M059J (cell line): Measurements from ENCODE around the gene NFIX. TPM values are rescaled to one million over a fixed set of nuclear protein-coding genes. Genes with fewer than 3 reads are reported as not detected.

Experiments used
- DNase-seq: peaks from one replicate; pipeline ENCODE4 v3.0.0-alpha.2; 2012; ENCODE audit warnings: low read depth
- total RNA-seq: library from RNA; depleted of rRNA; stranded (reverse); fragments of >200 nt; shearing (Covaris generic); gene quantifications from 2 replicates; pipeline ENCODE4 v1.2.3, GENCODE V29; 2014

Gene NFIX
- total RNA-seq, 1 experiment from 2014 or later, result 52.0 TPM

DNA sequence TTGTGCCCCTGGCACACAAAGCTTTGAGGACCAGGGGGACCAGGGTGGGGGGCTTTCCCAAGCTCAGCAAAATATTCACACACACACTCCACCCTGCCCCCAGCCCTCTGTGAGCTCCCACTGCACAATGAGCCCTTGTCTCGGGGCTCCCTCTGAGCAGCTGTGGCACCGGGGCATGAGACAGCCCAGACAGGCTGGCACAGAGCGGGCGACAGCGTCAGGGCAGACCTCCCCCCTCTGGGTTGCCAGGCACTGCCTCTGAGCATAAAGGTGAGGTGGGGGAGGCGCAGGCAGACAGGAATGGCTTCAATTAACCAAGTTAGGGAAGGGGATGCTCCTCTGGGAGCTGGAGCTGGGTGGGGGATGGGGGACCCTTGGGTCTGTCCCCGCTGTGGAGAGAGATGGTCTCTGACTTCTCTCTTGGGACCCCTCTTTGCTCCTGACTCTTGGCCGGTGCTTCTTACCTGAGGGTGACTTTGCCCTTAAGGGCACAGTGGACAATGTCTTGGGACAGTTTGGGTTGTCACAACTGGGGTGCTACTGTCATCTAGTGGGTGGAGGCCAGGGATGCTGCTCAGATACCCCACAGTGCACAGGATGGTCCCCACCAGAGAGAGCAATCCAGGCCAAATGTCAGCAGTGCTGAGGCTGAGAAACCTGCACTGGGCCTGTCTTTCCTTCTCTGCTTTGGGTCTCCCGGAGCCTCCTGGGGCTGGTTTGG lies 77.1 kb downstream of the NFIX start:
- DNase-seq, result no peak

DNA sequence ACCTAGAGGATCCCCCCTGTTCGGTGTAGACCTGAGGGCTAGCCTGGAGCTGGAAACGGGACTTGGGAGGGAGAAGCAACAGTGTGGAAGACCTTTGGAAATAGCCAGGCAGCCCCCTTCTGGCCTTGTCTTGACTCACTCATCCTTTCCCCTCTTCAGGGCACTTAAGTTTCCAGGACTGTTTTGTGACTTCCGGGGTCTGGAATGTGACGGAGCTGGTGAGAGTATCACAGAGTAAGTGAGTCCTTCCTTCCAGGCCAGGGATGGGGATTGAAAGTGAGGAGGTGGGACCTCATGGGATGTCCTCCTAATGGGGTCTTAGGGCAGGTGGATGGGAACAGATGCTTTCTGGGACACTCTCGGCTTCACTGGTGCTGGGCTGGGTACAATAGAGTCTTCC lies 78.0 kb downstream of the NFIX start:
- no peak for DNase-seq

DNA sequence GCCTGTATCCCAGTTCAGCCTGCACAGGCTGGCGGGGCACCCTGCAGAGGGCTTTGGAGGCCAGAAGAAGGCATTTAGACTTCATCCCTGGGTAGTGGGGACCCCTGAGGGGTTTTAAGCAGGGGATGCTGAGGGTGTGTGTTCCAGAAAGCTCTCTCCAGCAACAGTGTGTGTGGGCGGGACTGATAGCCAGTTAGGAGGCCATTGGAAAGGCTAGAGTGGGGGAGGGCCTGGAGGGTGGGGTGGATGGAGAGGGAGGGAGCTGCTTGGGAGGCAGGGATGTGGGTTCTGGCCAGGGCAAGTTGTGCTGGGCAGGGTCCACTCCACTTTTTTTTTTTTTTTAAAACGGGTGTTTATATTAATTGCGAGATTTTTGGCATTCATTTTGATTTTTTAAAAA lies 79.1 kb downstream of the NFIX start:
- DNase-seq, result no peak

DNA sequence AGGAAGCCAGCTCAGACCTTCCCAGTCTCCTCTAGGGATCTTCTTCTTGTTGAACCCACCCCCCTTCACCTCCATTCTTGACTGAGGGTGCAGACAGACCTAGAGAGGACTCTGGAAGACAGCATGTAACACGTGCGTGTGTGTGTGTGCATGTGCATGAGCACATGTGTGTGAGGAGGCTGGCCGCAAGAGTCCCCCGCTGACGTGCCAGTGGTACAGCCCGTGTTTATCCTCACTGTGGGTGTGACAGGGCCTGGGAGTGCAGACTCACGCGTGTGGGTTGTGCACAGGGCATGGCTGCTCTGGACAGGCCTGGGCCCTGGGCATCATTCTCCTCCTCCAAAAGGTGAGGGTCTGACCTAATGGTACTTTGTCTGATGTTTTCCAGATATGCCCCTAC lies 81.0 kb downstream of the NFIX start:
- no peak for DNase-seq

DNA sequence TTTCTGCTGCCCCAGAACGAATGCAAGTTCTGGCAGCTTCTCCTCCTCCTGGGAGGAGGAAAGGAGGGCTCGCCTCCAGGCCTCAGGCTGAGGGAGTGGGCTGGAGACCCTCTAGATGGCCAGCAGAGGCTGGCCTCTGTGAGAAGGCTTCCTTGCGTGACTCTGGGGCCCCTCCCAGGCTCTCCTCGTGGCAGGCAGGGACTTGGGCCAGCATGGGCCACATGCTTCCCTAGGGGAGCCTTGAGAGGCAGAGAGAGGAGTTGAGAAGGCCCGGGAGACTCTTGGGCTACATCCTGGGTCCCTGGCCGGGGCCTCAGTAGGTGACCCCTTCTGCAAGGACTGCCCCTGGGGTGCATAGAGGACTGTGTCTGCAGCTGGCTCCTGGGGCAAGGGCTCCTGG lies 81.5 kb downstream of the NFIX start:
- no peak for DNase-seq

DNA sequence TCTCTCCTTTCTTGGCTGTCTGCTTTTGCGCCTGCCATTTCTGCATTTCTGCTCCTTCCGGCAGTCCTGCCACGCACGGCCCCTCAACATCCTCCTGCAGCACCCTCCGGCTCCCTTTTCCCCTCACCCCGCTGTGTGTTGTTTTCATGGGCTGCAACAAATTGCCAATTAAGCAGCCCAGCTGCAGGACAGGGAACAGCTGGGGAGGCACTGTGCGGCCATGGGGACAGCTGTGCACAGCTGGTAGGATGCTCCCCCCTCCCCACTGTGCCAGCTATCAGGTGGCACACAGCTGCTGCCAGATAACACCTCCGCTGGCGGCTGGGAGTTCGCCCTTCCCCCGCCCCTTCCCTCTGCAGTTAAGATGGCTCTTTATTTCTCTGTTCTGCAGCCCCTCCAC lies 82.0 kb downstream of the NFIX start:
- no peak for DNase-seq

DNA sequence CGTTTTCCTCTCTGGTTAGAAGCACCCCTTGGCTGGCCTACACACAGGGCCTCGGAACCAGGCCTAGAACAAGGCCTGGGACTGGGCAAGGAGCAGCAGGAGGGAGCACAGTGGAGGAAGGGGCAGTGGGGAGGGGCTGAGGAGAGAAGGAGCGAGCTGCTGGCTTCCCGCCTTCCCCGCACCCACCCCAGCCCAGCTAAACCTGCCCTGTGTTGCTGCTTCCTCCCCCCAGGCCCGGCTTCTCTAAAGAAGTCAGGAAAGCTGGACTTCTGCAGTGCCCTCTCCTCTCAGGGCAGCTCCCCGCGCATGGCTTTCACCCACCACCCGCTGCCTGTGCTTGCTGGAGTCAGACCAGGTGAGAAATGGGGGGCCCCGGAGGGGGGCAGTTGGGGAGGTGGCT lies 83.1 kb downstream of the NFIX start:
- no peak for DNase-seq

DNA sequence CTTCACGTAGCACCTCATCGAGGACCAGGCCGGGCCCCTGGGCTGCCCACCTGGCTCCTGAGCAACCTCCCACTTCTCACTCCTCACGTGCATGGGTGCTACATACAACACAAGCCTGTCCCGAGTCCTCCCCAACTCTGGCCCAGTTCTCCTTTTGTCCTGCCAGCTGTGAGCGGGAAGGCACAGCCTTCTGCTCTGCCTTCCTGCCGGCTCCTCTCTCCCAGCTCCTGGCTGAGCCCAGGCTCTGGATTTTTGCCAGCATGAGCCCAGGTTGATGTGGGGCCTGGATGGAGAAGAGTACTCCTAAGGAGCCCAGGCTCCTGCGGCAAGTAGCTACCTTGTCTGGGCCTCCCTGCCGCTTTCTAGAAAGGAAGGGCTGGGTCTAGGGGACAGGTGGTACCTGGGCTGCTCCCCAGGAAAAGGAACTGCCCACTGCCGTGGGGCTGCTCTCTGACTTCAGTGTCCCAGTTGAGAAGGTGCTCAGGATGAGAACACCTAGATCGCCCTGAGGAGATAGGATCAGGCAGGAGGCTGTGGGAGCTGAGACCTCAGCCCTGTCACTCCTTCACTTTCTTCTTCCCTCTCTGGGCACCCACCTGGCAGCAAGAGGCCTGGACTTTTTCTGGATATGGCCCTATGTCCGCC lies 83.7 kb downstream of the NFIX start:
- peak; percentile 16 for DNase-seq

DNA sequence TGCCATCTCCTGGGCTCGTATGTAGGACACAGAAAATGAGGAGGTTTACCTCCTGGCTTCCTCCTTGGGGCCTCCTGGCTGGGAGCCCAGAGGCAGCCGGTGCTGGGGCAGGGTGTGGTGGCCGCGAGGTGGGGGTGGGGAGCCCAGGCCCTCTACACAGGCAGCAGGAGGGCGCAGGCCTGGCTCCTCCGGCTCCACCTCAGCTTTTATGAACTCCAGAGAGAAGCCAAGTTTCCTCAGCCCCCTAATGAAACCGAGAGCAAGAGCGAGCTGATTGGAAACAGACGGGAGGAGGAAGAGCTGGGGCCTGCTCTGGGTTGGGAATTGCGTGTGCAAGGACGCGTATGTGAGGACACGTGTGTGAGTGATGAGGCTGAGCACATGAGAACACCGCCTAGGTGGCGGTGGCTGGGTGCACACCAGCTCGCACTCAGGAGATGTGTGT lies 84.3 kb downstream of the NFIX start:
- peak; percentile 24 for DNase-seq

DNA sequence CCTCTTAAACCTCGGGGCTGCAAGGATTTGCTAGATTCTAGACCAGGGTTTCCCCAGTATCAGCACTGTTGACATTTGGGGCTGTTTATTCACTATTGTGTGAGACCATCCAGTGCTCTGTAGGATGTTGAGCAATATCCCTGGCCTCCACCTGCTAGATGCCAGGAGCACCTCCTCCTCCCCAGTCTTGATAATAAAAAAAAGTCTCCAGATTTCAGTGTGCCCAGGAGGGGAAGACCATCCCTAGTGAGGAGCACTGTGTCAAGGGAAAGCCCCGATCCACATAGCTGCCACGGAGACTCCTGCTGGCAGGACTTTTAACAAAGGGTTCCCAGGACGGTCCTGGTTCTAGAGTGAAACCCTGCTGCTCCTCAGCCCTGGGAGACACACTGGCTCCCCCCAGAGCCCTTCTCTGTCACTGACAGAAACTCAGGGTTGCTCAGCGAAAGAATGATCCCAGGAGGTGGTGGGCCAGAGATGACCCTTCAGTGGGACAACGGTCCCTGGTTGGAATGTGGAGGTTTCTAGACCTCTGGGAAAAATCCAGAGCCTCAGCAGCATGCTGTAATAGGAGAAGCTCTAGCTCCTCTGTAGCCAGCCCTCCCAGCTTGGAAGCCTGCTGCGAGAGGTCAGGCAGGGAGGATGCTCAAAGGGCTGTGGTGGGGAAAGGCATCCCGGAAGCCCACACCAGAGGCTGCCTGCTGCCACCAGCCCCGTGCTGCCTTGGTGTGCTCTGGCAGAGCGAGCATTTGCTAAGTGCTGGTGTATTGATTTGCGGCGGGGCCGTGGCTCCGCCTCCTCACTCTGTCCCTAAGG lies 87.1 kb downstream of the NFIX start:
- peak; percentile 23 for DNase-seq

DNA sequence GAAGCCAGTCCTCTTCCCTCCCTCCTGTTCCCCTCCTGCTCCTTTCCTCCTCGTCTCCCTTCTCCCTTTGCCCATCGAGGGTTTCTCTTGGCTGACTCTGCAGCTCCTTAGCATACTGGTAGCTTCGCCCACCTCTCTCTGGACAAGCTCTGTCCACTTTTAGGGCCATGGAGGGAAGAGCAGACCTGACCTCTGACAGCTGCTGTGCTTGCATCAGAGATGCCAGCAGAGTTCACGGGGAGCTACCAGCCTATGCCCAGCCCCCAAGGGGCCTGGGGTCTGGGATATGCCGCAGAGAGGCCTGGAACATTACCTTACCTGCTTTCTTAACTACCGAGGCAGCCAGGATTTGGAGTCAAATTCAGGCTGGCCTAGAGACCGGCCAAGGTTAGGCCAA lies 87.7 kb downstream of the NFIX start:
- no peak for DNase-seq

DNA sequence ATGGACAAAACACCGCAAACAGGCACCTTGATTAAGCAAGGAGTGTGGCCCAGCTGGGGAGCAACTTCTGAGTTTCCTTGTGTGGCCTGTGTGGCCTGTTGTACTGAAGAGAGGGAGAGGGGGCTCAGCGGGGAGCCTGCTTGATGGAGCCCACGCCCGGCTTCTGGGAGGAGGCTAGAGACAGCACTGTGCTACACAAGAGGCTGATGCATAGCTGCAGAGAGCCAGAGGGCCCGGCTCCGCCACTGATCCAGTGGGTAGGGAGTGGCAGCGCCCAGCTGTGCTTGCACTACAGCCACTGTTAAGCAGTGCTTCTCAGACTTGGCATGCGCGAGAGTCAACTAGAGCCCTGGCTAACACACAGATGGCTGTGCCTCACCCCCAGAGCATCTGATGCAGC lies 88.4 kb downstream of the NFIX start:
- no peak for DNase-seq

DNA sequence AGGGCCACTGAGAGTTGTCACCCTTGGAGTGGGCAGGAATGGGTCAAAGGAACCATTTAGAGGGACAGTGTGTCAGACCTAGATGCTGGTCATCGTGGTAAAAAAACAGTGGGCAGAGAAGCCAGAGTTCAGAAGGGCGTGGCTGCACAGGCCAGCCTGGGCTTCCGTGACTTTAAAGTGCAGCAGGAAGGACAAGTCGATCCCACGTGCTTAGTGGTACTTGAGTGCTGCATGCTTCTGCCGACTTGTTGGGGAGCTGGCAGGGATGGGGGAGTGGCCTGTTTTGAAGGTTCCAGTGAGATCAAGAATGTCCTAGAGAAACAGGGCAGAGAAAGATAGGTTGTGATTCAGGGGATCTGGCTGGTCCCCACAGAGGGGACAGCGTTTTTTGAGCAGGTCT lies 90.4 kb downstream of the NFIX start:
- no peak for DNase-seq

DNA sequence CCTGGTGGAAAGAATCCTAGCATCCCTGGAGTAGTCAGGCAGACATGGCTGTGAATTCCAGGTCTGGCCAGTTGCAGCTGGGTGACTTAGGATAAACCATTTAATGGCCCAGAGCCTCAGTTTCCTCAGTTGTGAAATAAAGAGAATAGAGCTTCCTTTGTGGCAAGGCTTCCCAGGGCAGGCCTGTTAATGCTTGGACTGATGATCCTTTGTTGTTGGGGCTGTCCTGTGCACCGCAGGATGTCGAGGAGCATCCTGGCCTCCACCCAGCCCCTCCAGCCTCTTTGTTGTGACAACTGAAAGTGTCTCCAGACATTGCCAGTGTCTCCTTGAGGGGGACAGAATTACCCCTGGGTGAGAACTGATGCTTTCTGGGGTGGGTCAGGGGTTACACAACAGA lies 91.1 kb downstream of the NFIX start:
- no peak for DNase-seq

DNA sequence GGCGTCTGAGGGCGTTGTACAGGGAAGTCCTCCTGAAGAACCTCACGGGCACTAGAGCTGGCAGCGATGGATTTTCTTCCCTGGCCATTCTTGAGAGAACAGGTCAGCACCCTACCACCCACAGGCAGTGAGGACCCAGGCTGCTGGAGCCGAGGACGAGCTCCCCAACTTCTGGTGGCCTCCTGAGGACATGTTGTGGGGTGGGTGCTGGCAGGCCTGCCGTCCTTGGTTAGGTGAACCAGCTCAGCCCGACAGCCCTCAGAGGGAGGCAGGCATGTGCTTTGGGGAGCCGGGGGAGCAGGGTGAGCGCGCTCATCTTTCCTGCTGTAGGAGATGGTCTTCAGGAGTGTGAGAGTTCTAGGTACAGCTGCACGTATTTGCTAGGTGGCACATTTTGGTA lies 92.0 kb downstream of the NFIX start:
- no peak for DNase-seq

DNA sequence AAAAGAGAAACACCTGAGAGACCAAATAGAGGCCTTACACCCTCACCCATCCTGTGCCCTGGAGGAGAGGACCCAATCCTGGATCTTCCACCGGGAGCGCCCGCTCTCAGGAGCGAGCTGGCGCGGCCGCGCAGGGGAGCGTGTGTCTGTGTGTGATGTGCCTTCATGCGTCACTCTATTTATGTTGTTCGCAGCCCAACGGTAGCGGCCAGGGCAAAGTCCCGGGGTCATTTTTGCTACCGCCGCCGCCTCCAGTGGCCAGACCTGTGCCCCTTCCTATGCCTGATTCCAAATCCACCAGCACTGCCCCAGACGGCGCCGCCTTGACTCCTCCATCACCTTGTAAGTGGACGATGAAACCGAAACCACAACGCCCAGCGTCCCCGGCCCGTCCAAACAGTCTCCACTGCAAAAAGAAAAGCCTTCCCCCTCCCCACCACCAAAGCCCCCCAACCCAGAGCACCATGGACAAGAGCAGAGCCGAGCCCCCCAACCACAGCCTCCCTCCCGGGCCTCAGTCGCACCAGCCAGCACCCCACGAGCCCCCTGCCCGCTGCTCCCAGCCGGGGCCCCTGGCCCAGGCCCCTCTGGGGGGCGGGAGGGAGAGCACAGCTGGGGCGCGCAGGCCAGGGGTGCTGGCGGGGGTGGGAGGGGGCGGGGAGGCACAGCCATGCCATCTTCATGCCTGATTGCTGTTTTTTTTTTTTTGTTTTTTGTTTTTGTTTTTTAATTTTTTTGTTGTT lies 92.7 kb downstream of the NFIX start:
- DNase-seq, result no peak

DNA sequence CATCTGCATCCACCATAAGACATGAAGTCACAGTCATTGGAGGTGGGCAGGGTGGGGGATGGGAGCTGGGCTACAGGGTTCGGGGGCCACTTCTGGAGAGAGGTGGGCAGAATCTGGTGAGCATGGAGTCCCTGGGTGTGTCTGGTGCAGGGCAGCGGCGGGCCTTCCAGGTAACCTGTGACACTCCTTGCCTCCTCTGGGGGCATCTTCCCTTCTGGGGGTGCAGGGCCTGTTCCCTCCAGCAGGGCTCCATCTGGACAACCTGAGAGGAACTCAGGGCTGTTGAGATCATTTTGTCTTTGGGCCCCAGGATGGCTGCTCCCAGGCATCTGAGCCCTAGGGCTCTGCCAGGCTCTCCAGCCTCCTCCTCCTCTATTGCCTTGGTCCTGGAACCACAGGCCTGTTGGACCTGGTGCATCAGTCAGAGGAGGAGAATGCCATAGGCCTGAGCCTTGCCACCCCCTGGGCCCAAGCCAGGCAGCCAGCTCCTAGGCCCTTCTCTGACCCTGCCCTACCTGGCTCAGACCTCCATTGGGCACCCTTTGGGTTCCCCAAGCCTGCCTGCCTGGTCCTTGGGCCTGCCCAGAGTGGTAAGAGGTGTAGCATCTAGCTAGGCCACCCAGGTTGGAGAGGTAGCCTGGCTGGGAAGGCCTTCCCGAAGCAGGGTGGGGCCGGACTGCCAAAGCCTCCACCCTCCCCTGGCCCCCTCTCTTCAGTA lies 94.0 kb downstream of the NFIX start:
- peak; percentile 25 for DNase-seq

DNA sequence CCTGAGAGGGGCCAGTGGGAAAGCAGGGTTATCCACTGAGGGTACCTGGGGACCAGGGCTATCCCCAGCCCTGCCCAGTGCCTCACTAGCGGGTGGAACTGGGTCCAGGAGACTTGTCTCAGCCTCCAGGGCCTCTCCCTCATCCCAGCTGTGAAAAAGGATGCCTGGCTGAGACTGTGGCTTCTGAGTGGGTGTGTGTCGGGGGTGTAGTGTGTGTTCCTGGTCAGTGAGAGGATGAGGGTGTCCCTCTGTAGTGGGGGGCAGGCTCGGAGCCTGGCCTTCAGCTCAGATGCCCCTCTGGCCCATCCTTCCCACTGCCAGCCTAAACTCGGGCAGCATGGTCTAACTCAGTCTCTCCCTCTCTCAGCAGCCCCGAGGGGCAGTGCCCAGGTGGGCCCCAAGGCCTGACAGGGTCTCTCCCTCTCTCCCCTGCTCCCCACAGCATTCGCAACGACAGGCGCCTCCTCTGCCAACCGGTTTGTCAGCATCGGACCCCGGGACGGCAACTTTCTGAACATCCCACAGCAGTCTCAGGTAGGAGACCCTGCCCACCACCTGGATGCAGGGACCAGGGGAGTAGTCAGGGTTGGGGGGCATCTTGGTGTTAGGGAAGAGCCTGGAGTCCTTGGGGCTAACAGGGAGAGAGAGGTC lies 94.7 kb downstream of the NFIX start:
- DNase-seq, result no peak

DNA sequence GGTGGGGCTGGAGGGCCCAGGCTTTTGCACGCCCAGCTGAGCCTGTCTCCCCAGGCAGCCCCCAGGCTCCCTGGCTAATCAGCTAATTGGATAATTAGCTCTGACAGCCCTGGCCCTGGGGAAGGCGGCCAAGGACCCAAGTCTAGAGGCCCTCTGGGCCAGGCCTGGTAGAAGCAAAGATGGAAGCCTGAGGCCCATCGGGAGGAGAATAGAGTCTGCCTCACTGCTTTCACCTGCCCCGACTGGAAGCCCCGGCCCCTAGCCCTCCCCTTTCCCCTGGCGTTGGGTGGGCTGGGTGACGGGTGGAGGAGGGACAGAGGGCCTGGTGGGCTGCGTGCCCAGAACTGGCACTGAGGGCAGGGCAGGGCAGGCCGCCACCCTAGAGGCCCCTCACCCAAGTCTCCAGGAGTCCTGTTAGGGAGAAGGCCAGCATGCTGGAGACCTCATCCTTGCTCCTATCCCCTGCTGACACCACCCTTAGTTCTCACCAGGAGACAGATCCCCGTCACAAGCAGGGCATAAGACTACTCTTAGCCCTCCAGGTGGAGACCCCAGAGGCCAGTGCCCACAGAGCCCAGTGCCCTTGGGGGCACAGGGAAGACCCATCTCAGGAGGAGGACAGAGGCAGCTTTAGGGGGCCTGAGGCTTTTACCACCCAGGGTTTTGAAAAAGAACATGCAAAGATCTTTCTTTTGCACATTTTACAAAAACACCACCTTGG lies 95.4 kb downstream of the NFIX start:
- DNase-seq, result no peak
